Activated T-cell treated with anti-CD3 and anti-CD28 coated beads, Interleukin-2, amount 50 U/mL, for 24 hours (primary cell): ENCODE results near the gene RPS4Y1.
"Not testable (repeated sequence)": the region's sequence is repeated elsewhere in the genome, so short reads cannot be mapped to it uniquely, and the experiment has no call there.

Experiments used
- DNase-seq: peaks from one replicate; pipeline ENCODE4 v3.0.0-alpha.2; 2020
- H3K27ac Mint-ChIP-seq: 2 replicates; pipeline ENCODE4 v1.8.0; 2020; ENCODE audit warnings: mild to moderate bottlenecking, mixed read lengths
- H3K27me3 Mint-ChIP-seq: 2 replicates; pipeline ENCODE4 v1.8.0; 2020; ENCODE audit warnings: mixed read lengths
- H3K36me3 Mint-ChIP-seq: 2 replicates; pipeline ENCODE4 v1.8.0; 2020; ENCODE audit warnings: low read depth, mixed read lengths
- H3K4me1 Mint-ChIP-seq: 2 replicates; pipeline ENCODE4 v1.8.0; 2020; ENCODE audit warnings: low read depth, mixed read lengths
- H3K4me3 Mint-ChIP-seq: 2 replicates; pipeline ENCODE4 v1.8.0; 2020; ENCODE audit warnings: mild to moderate bottlenecking, moderate library complexity, mixed read lengths
- H3K9me3 Mint-ChIP-seq: 2 replicates; pipeline ENCODE4 v1.8.0; 2020; ENCODE audit warnings: mixed read lengths

RPS4Y1 gene

GRCh38 chrY:2841471-2841893 is at the start of gene RPS4Y1:
TSS of gene RPS4Y1 (plus strand) at chrY:2841602. CDS start at chrY:2841625, 23 bp downstream.
- Mint-ChIP-seq H3K9me3 (no peaks in the 10 kb centered on the region), H3K36me3 (no peaks in the 10 kb centered on the region), H3K27ac (no peak within 1 kb of the TSS), H3K4me1 (no peaks in the 10 kb centered on the region), H3K27me3 (no peaks in the 10 kb centered on the region), H3K4me3 (no peak within 1 kb of the TSS)
- no peak for DNase-seq

GRCh38 chrY:2796977-2797523 is 44.4 kb upstream of the RPS4Y1 start:
- no peaks in the 10 kb centered on the region for H3K9me3 Mint-ChIP-seq
- no peak overlapping the region for H3K4me3 Mint-ChIP-seq
- H3K27me3 Mint-ChIP-seq = no peaks in the 10 kb centered on the region
- H3K36me3 Mint-ChIP-seq = no peaks in the 10 kb centered on the region
- DNase-seq = no peak
- H3K27ac Mint-ChIP-seq = no peak overlapping the region
- no peaks in the 10 kb centered on the region for H3K4me1 Mint-ChIP-seq

GRCh38 chrY:2797991-2798390 is 43.4 kb upstream of the RPS4Y1 start:
- Mint-ChIP-seq H3K9me3 (no peaks in the 10 kb centered on the region), H3K27ac (no peak overlapping the region), H3K4me3 (no peak overlapping the region), H3K36me3 (no peaks in the 10 kb centered on the region), H3K4me1 (no peaks in the 10 kb centered on the region), H3K27me3 (no peaks in the 10 kb centered on the region)
- no peak for DNase-seq

- Mint-ChIP-seq H3K27ac (no peak overlapping the region), H3K4me3 (no peak overlapping the region), H3K4me1 (no peaks in the 10 kb centered on the region), H3K9me3 (no peaks in the 10 kb centered on the region), H3K36me3 (no peaks in the 10 kb centered on the region), H3K27me3 (no peaks in the 10 kb centered on the region)
- no peak for DNase-seq
Measured at GRCh38 chrY:2800246-2800645, 41.2 kb upstream of the RPS4Y1 start.

GRCh38 chrY:2817146-2817896 is 24.1 kb upstream of the RPS4Y1 start:
- not testable (repeated sequence) for H3K27ac Mint-ChIP-seq, H3K9me3 Mint-ChIP-seq, H3K4me1 Mint-ChIP-seq, DNase-seq, H3K36me3 Mint-ChIP-seq, H3K4me3 Mint-ChIP-seq, H3K27me3 Mint-ChIP-seq

- Mint-ChIP-seq H3K27me3 (no peaks in the 10 kb centered on the region), H3K9me3 (no peaks in the 10 kb centered on the region), H3K36me3 (no peaks in the 10 kb centered on the region), H3K27ac (no peak overlapping the region), H3K4me3 (no peak overlapping the region), H3K4me1 (no peaks in the 10 kb centered on the region)
- no peak for DNase-seq
Measured at GRCh38 chrY:2824471-2824870, 16.9 kb upstream of the RPS4Y1 start.

GRCh38 chrY:2828497-2828896 is 12.9 kb upstream of the RPS4Y1 start:
- Mint-ChIP-seq H3K27ac (no peak overlapping the region), H3K36me3 (no peaks in the 10 kb centered on the region), H3K9me3 (no peaks in the 10 kb centered on the region), H3K4me1 (no peaks in the 10 kb centered on the region), H3K27me3 (no peaks in the 10 kb centered on the region), H3K4me3 (no peak overlapping the region)
- DNase-seq = no peak

GRCh38 chrY:2835230-2835629 is 6.2 kb upstream of the RPS4Y1 start:
- DNase-seq = no peak
- H3K9me3 Mint-ChIP-seq = no peaks in the 10 kb centered on the region
- H3K4me3 Mint-ChIP-seq = no peak overlapping the region
- H3K27ac Mint-ChIP-seq = no peak overlapping the region
- no peaks in the 10 kb centered on the region for H3K27me3 Mint-ChIP-seq
- no peaks in the 10 kb centered on the region for H3K4me1 Mint-ChIP-seq
- H3K36me3 Mint-ChIP-seq = no peaks in the 10 kb centered on the region

- no peaks in the 10 kb centered on the region for H3K27me3 Mint-ChIP-seq
- H3K27ac Mint-ChIP-seq = no peak overlapping the region
Measured at GRCh38 chrY:2837078-2837477, 4.3 kb upstream of the RPS4Y1 start.

GRCh38 chrY:2837932-2838331 is 3.5 kb upstream of the RPS4Y1 start:
- DNase-seq = no peak
- Mint-ChIP-seq H3K36me3 (no peaks in the 10 kb centered on the region), H3K4me3 (no peak overlapping the region), H3K4me1 (no peaks in the 10 kb centered on the region), H3K27me3 (no peaks in the 10 kb centered on the region), H3K27ac (no peak overlapping the region), H3K9me3 (no peaks in the 10 kb centered on the region)

More at GRCh38 chrY:2837078-2837477, 4.3 kb upstream of the RPS4Y1 start:
- no peak overlapping the region for H3K4me3 Mint-ChIP-seq
- H3K9me3 Mint-ChIP-seq = no peaks in the 10 kb centered on the region
- H3K4me1 Mint-ChIP-seq = no peaks in the 10 kb centered on the region
- DNase-seq = no peak
- H3K36me3 Mint-ChIP-seq = no peaks in the 10 kb centered on the region

GRCh38 chrY:2846791-2847190 is 5.4 kb downstream of the RPS4Y1 start:
- H3K36me3 Mint-ChIP-seq = no peaks in the 10 kb centered on the region
- no peak for DNase-seq
- no peaks in the 10 kb centered on the region for H3K9me3 Mint-ChIP-seq
- no peaks in the 10 kb centered on the region for H3K4me1 Mint-ChIP-seq
- no peaks in the 10 kb centered on the region for H3K27me3 Mint-ChIP-seq
- no peak overlapping the region for H3K4me3 Mint-ChIP-seq
- no peak overlapping the region for H3K27ac Mint-ChIP-seq

- Mint-ChIP-seq H3K27ac (no peak overlapping the region), H3K36me3 (no peaks in the 10 kb centered on the region), H3K27me3 (no peaks in the 10 kb centered on the region), H3K9me3 (no peaks in the 10 kb centered on the region), H3K4me1 (no peaks in the 10 kb centered on the region), H3K4me3 (no peak overlapping the region)
- DNase-seq = no peak
Measured at GRCh38 chrY:2848384-2848783, 7.0 kb downstream of the RPS4Y1 start.

- Mint-ChIP-seq H3K9me3 (no peaks in the 10 kb centered on the region), H3K27ac (no peak overlapping the region), H3K27me3 (no peaks in the 10 kb centered on the region), H3K4me1 (no peaks in the 10 kb centered on the region), H3K4me3 (no peak overlapping the region), H3K36me3 (no peaks in the 10 kb centered on the region)
- no peak for DNase-seq
Measured at GRCh38 chrY:2849368-2849767, 8.0 kb downstream of the RPS4Y1 start.

GRCh38 chrY:2854145-2854774 is 12.9 kb downstream of the RPS4Y1 start:
- Mint-ChIP-seq H3K27ac (no peak overlapping the region), H3K4me1 (no peaks in the 10 kb centered on the region), H3K27me3 (no peaks in the 10 kb centered on the region), H3K9me3 (no peaks in the 10 kb centered on the region), H3K36me3 (no peaks in the 10 kb centered on the region), H3K4me3 (no peak overlapping the region)
- no peak for DNase-seq

GRCh38 chrY:2857068-2857467 is 15.7 kb downstream of the RPS4Y1 start:
- Mint-ChIP-seq H3K27ac (no peak overlapping the region), H3K9me3 (no peaks in the 10 kb centered on the region), H3K4me1 (no peaks in the 10 kb centered on the region), H3K27me3 (no peaks in the 10 kb centered on the region), H3K36me3 (no peaks in the 10 kb centered on the region), H3K4me3 (no peak overlapping the region)
- no peak for DNase-seq
